ENCODE data around the gene CYP26A1.

The CYP26A1 gene

DNA sequence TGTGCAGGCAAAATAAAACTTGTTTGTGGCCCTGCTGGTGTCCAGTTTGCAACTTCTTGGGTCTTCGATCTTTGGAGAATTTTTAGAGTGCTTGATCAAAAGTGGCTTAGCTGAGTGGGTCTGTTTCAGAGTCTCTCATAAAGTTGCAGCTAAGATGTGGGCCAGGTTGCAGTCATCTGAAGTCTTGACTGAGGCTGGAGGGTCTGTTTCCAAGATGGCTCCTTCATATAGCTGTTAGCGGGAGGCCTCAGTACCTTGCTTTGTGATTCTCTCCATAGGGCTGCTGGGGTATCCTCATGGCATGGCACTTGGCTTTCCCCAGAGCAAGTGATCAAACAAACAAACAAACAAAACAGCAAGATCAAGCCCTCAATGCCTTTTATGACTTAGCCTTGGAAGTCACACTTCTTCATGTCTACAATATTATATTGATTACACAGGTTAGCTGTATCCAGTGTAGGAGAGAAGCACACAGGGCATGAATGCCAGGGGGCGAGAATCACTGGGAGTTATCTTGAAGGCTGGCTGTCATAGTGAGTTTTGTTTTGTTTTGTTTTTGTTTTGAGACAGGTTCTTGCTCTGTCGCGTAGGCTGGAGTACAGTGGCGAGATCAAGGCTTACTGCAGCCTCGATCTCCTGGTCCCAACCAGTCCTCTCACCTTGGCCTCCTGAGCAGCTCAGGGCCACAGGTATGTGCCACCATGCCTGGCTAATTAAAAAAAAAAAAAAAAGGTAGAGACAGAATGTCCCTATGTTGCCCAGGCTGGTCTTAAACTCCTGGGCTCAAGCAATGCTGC is 10.2 kb downstream of the CYP26A1 start:
- TF ChIP-seq ZFX (IDR thresholded peaks at IDR 0.05), result no peak
- TF ChIP-seq, protein P1, sequence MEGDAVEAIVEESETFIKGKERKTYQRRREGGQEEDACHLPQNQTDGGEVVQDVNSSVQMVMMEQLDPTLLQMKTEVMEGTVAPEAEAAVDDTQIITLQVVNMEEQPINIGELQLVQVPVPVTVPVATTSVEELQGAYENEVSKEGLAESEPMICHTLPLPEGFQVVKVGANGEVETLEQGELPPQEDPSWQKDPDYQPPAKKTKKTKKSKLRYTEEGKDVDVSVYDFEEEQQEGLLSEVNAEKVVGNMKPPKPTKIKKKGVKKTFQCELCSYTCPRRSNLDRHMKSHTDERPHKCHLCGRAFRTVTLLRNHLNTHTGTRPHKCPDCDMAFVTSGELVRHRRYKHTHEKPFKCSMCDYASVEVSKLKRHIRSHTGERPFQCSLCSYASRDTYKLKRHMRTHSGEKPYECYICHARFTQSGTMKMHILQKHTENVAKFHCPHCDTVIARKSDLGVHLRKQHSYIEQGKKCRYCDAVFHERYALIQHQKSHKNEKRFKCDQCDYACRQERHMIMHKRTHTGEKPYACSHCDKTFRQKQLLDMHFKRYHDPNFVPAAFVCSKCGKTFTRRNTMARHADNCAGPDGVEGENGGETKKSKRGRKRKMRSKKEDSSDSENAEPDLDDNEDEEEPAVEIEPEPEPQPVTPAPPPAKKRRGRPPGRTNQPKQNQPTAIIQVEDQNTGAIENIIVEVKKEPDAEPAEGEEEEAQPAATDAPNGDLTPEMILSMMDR (conservative IDR thresholded peaks at IDR 0.05), result no peak
- no peak overlapping the region for H3K27ac ChIP-seq

DNA sequence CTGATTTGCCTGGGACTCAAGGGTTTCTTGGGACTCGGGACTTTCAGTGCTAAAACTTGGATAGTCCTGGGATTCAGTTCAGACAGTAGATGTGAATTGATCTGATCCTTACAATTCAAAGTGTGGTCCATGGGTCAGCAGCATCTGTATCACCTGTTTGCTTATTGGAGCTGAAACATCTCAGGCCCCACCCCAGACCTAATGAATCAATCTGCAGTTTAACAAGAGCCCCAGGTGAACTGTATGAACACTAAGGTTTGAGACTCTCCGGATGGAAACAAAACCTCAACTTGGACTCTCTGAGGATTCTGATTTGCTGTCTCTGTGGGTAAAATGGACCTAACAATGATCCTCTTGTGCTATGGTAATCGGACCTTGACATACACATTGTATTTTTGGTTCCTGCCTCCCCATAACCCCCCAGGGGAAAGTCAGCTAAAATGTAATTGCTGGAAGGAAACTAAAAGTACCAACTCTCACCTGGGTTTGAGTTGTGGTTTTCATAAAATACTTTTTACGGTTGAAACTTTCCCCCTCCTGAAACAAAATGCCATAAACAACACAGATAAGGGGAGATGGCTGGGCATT is 11.7 kb downstream of the CYP26A1 start:
- no peak overlapping the region for H3K27ac ChIP-seq
- TF ChIP-seq, protein P1 (conservative IDR thresholded peaks at IDR 0.05), result no peak
- TF ChIP-seq ZFX (IDR thresholded peaks at IDR 0.05), result no peak

DNA sequence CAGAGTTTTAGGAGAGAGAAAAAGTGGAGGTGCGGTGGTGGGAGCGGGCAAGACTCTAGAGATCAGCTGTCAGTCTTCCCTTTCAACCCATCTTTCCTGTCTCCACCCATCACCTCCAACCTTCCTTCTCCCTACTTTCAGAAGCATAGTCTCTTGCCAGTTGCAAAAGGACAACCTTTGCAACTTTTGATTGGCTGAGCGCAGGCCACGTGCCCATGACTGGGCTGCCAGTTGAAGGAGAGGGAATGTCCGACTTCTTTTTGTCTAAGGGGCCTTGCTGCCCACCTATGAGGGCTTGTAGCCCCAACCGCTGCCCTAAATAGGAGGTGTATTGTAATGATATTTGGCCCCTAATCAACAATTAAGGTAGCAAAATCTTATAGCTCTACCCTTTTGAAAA is 12.6 kb downstream of the CYP26A1 start:
- H3K27ac ChIP-seq, result no peak overlapping the region
- TF ChIP-seq ZFX (IDR thresholded peaks at IDR 0.05), result no peak
- TF ChIP-seq, protein P1 (conservative IDR thresholded peaks at IDR 0.05), result no peak

DNA sequence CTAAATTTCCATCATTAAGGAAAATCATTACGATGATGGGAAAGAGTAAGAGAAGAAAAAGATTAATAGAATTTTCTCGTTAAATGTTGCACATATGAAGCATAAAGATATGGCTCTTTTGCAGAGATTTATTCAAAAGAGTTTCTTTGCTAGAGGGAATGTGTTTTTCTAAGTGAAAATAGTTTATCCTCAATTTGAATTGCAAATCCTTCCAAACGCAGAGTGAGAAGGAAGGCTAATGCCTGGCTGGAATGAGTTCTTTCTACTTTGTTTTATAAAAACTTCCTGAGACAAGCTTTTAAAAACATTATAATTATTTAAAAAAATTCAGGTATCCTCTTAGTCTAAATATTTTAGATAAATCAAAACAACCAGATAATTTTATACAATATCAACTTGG is 14.2 kb downstream of the CYP26A1 start:
- H3K27ac ChIP-seq, result no peak overlapping the region
- TF ChIP-seq, protein P1 (conservative IDR thresholded peaks at IDR 0.05), result no peak
- no peak for TF ChIP-seq ZFX (IDR thresholded peaks at IDR 0.05)

DNA sequence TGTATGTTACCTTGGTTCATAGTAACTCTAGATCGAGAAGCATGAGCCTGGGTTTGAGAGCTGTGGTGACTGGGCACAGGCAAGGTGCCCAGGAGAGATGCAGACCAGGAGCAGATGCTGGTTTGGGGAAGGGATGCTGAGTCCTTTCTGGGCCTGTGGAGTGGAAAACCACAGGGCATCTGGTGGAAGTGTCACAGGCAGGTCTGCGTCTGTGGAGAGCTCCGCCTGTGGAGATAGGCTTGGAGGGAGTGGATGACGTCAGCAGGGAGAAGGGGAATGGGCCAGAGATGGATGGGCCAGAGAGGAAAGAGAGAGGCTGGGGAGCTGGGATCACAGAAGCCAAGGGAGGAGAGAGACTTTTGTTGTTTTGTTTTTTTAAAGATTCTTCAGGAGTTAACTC is 14.8 kb downstream of the CYP26A1 start:
- no peak overlapping the region for H3K27ac ChIP-seq

DNA sequence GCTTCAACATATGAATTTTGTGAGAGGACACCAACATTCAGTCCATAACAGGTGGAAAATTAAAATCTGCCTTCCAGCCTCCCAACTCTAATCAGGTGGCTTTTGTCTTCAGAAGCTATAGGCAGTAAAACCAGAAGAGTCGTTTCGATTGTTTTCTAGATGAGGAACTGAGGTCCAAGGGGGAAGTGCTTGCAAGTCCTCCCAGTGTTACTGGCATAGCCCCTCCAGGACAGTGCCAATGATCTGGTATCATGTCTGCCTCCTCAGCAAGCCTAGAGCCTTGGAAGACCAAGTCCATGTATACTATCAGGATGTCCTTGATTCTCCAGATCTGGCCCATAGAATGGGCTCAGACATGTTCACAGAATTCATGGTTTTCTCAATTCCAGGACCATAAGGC is 16.9 kb downstream of the CYP26A1 start:
- TF ChIP-seq, protein P1 (conservative IDR thresholded peaks at IDR 0.05), result no peak
- TF ChIP-seq ZFX (IDR thresholded peaks at IDR 0.05), result no peak

More for the DNA sequence above, 14.8 kb downstream of the CYP26A1 start:
- no peak for TF ChIP-seq ZFX (IDR thresholded peaks at IDR 0.05)
- TF ChIP-seq, protein P1 (conservative IDR thresholded peaks at IDR 0.05), result no peak

DNA sequence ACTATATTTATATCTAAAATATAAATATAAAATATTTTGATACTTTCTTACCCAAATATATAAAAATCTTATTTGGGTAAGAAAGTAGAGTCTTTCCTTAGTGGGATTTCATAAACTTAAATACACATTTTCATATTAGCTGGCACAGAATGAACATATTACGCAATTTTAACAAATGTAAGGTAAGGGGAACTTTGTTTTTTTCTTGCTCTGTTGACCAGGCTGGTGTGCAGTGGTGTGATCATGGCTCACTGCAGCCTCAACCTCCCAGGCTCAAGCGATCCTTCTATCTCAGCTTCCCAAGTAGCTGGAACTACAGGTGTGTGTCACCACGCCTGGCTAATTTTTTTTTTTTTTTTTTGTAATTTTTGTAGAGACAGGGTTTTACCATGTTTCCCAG is 18.3 kb downstream of the CYP26A1 start:
- TF ChIP-seq ZFX (IDR thresholded peaks at IDR 0.05), result no peak
- TF ChIP-seq, protein P1 (conservative IDR thresholded peaks at IDR 0.05), result no peak
- no peak overlapping the region for H3K27ac ChIP-seq

More for the DNA sequence above, 16.9 kb downstream of the CYP26A1 start:
- H3K27ac ChIP-seq, result no peak overlapping the region

All from C4-2B (cell line).